ENCODE results near the gene METAP1. TPM values are rescaled to one million over a fixed set of nuclear protein-coding genes. Genes with fewer than 3 reads are reported as not detected.

Gene METAP1
- total and polyA plus RNA-seq, 2 experiments from 2014 or later: 64.1 to 122 TPM

DNA sequence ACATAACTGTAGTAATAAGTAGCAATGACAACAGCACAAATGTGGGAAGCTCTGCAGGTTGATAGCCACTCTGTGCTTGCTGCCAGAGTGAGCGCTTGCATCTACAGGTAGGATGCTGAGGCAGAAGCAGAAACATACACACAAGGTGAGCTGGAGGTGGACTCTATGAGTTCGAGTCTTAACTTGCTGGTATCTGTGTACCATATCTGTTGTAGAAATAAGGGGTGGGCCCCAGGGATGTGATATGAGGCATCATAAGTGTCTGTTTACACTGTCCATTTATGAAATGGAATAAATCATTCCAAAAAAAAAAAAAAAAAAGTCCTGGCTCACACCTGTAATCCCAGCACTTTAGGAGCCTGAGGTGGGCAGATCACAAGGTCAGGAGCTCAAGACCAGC lies 33.8 kb upstream of the METAP1 start:
- Histone ChIP-seq H3F3A (replicated peaks; ENCODE audit: low read depth) (no peaks in the 10 kb centered on the region), H3K9me2 (ENCODE audit: insufficient read depth) (no peaks in the 10 kb centered on the region), H3K36me3 (ENCODE audit: insufficient read depth) (no peaks in the 10 kb centered on the region), H2AFZ (no peak overlapping the region), H3K27me3 (ENCODE audit: insufficient read depth) (no peaks in the 10 kb centered on the region), H3K4me1 (ENCODE audit: insufficient read depth) (no peaks in the 10 kb centered on the region), H3K4me2 (no peak overlapping the region), H3K79me2 (replicated peaks; ENCODE audit: insufficient read depth) (no peaks in the 10 kb centered on the region), H4K20me1 (replicated peaks; ENCODE audit: insufficient read depth) (no peaks in the 10 kb centered on the region), H3K4me3 (no peak overlapping the region), H3K27ac (ENCODE audit: low read depth) (no peak overlapping the region)
- Mint-ChIP-seq H3K4me1 (no peaks in the 10 kb centered on the region), H3K27me3 (ENCODE audit: insufficient read depth, low read depth, poor library complexity) (peaks cover 2% of the 10 kb centered on the region), H3K9me3 (no peaks in the 10 kb centered on the region), H3K27ac (no peak overlapping the region), H3K4me3 (no peak overlapping the region), H3K36me3 (ENCODE audit: low read depth) (0 out of 3 replicates have a peak, but pooled peaks cover 2% of the 10 kb centered on the region)
- DNase-seq (ENCODE audit: low spot score) (no peak), ATAC-seq (no peak)
- TF ChIP-seq, protein P1, sequence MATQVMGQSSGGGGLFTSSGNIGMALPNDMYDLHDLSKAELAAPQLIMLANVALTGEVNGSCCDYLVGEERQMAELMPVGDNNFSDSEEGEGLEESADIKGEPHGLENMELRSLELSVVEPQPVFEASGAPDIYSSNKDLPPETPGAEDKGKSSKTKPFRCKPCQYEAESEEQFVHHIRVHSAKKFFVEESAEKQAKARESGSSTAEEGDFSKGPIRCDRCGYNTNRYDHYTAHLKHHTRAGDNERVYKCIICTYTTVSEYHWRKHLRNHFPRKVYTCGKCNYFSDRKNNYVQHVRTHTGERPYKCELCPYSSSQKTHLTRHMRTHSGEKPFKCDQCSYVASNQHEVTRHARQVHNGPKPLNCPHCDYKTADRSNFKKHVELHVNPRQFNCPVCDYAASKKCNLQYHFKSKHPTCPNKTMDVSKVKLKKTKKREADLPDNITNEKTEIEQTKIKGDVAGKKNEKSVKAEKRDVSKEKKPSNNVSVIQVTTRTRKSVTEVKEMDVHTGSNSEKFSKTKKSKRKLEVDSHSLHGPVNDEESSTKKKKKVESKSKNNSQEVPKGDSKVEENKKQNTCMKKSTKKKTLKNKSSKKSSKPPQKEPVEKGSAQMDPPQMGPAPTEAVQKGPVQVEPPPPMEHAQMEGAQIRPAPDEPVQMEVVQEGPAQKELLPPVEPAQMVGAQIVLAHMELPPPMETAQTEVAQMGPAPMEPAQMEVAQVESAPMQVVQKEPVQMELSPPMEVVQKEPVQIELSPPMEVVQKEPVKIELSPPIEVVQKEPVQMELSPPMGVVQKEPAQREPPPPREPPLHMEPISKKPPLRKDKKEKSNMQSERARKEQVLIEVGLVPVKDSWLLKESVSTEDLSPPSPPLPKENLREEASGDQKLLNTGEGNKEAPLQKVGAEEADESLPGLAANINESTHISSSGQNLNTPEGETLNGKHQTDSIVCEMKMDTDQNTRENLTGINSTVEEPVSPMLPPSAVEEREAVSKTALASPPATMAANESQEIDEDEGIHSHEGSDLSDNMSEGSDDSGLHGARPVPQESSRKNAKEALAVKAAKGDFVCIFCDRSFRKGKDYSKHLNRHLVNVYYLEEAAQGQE (IDR thresholded peaks at IDR 0.05; ENCODE audit: unreplicated experiment): no peak
- TF ChIP-seq, protein P2, sequence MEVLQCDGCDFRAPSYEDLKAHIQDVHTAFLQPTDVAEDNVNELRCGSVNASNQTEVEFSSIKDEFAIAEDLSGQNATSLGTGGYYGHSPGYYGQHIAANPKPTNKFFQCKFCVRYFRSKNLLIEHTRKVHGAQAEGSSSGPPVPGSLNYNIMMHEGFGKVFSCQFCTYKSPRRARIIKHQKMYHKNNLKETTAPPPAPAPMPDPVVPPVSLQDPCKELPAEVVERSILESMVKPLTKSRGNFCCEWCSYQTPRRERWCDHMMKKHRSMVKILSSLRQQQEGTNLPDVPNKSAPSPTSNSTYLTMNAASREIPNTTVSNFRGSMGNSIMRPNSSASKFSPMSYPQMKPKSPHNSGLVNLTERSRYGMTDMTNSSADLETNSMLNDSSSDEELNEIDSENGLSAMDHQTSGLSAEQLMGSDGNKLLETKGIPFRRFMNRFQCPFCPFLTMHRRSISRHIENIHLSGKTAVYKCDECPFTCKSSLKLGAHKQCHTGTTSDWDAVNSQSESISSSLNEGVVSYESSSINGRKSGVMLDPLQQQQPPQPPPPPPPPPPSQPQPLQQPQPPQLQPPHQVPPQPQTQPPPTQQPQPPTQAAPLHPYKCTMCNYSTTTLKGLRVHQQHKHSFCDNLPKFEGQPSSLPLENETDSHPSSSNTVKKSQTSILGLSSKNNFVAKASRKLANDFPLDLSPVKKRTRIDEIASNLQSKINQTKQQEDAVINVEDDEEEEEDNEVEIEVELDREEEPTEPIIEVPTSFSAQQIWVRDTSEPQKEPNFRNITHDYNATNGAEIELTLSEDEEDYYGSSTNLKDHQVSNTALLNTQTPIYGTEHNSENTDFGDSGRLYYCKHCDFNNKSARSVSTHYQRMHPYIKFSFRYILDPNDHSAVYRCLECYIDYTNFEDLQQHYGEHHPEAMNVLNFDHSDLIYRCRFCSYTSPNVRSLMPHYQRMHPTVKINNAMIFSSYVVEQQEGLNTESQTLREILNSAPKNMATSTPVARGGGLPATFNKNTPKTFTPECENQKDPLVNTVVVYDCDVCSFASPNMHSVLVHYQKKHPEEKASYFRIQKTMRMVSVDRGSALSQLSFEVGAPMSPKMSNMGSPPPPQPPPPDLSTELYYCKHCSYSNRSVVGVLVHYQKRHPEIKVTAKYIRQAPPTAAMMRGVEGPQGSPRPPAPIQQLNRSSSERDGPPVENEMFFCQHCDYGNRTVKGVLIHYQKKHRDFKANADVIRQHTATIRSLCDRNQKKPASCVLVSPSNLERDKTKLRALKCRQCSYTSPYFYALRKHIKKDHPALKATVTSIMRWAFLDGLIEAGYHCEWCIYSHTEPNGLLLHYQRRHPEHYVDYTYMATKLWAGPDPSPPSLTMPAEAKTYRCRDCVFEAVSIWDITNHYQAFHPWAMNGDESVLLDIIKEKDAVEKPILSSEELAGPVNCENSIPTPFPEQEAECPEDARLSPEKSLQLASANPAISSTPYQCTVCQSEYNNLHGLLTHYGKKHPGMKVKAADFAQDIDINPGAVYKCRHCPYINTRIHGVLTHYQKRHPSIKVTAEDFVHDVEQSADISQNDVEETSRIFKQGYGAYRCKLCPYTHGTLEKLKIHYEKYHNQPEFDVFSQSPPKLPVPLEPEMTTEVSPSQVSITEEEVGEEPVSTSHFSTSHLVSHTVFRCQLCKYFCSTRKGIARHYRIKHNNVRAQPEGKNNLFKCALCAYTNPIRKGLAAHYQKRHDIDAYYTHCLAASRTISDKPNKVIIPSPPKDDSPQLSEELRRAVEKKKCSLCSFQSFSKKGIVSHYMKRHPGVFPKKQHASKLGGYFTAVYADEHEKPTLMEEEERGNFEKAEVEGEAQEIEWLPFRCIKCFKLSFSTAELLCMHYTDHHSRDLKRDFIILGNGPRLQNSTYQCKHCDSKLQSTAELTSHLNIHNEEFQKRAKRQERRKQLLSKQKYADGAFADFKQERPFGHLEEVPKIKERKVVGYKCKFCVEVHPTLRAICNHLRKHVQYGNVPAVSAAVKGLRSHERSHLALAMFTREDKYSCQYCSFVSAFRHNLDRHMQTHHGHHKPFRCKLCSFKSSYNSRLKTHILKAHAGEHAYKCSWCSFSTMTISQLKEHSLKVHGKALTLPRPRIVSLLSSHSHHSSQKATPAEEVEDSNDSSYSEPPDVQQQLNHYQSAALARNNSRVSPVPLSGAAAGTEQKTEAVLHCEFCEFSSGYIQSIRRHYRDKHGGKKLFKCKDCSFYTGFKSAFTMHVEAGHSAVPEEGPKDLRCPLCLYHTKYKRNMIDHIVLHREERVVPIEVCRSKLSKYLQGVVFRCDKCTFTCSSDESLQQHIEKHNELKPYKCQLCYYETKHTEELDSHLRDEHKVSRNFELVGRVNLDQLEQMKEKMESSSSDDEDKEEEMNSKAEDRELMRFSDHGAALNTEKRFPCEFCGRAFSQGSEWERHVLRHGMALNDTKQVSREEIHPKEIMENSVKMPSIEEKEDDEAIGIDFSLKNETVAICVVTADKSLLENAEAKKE (CRISPR knock-in tag; IDR thresholded peaks at IDR 0.05): no peak
- TF ChIP-seq JUNB (IDR thresholded peaks at IDR 0.05; ENCODE audit: unreplicated experiment) (no peak), NANOG (IDR thresholded peaks at IDR 0.05; ENCODE audit: borderline replicate concordance) (no peak), ZNF114 (CRISPR knock-in tag; IDR thresholded peaks at IDR 0.05) (no peak), ZNF331 (CRISPR knock-in tag; IDR thresholded peaks at IDR 0.05; ENCODE audit: low read depth) (no peak), EZH2phosphoT487 (IDR thresholded peaks at IDR 0.05; ENCODE audit: unreplicated experiment) (no peak), STAT1 (IDR thresholded peaks at IDR 0.05; ENCODE audit: unreplicated experiment) (no peak)

All from GM23338 (cell line).